PFSK-1 (cell line): ENCODE data around the gene MATN1.

Experiments
- POLR2AphosphoS5 ChIP-seq: IDR thresholded peaks from 2 replicates; pipeline ENCODE4 v1.6.1; 2012; ENCODE audit warnings: low read depth, mild to moderate bottlenecking, control low read depth, low read length, moderate library complexity
- TF ChIP-seq, protein P1 (sequence below), 2 experiments: IDR thresholded peaks; 2 replicates each; pipeline versions ENCODE4 v1.6.1 to v1.8.0; 2011 to 2012; ENCODE audit warnings: low read depth in 2 of 2, low read length in 2 of 2, control low read depth in 1 of 2, inconsistent platforms in 1 of 2, mild to moderate bottlenecking in 1 of 2, moderate library complexity in 1 of 2; ENCODE audit not compliant: insufficient read depth in 1 of 2

DNA sequence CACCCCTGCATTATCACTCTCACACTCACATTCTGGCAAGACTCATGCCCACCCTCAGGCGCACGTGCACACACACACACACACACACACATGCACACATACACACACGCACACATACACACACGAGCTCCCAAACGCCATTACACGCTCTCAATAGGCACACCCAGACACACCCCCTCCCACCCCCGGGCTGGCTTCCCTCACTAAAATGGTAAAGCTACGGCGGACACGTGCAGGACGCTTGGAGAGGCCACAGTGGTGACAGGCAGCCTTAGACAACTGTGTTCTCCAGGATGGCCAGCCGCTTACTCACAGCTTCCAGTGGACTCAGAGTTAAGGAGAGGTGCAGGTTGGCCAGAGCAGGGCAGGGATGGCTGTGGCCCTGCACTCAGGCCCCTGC is 10.1 kb downstream of the MATN1 start:
- TF ChIP-seq, protein P1, sequence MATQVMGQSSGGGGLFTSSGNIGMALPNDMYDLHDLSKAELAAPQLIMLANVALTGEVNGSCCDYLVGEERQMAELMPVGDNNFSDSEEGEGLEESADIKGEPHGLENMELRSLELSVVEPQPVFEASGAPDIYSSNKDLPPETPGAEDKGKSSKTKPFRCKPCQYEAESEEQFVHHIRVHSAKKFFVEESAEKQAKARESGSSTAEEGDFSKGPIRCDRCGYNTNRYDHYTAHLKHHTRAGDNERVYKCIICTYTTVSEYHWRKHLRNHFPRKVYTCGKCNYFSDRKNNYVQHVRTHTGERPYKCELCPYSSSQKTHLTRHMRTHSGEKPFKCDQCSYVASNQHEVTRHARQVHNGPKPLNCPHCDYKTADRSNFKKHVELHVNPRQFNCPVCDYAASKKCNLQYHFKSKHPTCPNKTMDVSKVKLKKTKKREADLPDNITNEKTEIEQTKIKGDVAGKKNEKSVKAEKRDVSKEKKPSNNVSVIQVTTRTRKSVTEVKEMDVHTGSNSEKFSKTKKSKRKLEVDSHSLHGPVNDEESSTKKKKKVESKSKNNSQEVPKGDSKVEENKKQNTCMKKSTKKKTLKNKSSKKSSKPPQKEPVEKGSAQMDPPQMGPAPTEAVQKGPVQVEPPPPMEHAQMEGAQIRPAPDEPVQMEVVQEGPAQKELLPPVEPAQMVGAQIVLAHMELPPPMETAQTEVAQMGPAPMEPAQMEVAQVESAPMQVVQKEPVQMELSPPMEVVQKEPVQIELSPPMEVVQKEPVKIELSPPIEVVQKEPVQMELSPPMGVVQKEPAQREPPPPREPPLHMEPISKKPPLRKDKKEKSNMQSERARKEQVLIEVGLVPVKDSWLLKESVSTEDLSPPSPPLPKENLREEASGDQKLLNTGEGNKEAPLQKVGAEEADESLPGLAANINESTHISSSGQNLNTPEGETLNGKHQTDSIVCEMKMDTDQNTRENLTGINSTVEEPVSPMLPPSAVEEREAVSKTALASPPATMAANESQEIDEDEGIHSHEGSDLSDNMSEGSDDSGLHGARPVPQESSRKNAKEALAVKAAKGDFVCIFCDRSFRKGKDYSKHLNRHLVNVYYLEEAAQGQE (IDR thresholded peaks at IDR 0.05; ENCODE audit: insufficient read depth in 1 of 2, low read depth in 2 of 2, low read length in 2 of 2), result no peak
- no peak for TF ChIP-seq POLR2AphosphoS5
